Retinal pigment epithelial cell (primary cell): ENCODE measurements around the gene SKA1.

Source experiments
- DNase-seq: peaks from one replicate; pipeline ENCODE4 v3.0.0-alpha.2; 2010; ENCODE audit warnings: low read depth
- H3K4me3 ChIP-seq: 2 replicates; pipeline ENCODE4 v1.5.1; 2011; ENCODE audit warnings: mild to moderate bottlenecking, low read length, control low read depth, moderate library complexity
- TF ChIP-seq, protein P1 (sequence below): conservative IDR thresholded peaks from 2 replicates; pipeline ENCODE4 v1.5.1; 2011; ENCODE audit warnings: low read depth, low read length, control low read depth, inconsistent platforms

SKA1 gene

DNA sequence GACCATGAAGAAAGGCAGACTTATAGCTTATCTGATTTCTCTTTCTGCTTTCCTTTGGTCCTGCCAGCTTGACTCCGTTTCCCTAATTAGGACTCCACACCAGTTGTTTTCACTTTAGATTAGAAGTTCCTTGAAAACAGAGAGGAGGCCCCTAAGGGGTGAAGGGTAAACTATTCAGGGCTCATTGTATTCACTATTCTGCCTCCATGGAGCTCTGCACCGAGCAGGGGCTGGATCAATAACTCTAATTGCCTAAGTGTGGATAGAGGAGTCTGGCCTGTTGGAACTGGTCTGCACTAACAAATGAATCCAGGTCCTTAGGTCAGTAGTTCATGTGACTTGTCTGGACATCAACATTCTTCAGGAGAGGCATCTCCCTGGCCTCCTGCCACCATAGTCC lies 36.1 kb upstream of the SKA1 start:
- TF ChIP-seq, protein P1, sequence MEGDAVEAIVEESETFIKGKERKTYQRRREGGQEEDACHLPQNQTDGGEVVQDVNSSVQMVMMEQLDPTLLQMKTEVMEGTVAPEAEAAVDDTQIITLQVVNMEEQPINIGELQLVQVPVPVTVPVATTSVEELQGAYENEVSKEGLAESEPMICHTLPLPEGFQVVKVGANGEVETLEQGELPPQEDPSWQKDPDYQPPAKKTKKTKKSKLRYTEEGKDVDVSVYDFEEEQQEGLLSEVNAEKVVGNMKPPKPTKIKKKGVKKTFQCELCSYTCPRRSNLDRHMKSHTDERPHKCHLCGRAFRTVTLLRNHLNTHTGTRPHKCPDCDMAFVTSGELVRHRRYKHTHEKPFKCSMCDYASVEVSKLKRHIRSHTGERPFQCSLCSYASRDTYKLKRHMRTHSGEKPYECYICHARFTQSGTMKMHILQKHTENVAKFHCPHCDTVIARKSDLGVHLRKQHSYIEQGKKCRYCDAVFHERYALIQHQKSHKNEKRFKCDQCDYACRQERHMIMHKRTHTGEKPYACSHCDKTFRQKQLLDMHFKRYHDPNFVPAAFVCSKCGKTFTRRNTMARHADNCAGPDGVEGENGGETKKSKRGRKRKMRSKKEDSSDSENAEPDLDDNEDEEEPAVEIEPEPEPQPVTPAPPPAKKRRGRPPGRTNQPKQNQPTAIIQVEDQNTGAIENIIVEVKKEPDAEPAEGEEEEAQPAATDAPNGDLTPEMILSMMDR = no peak
- no peak overlapping the region for H3K4me3 ChIP-seq
- DNase-seq = no peak

DNA sequence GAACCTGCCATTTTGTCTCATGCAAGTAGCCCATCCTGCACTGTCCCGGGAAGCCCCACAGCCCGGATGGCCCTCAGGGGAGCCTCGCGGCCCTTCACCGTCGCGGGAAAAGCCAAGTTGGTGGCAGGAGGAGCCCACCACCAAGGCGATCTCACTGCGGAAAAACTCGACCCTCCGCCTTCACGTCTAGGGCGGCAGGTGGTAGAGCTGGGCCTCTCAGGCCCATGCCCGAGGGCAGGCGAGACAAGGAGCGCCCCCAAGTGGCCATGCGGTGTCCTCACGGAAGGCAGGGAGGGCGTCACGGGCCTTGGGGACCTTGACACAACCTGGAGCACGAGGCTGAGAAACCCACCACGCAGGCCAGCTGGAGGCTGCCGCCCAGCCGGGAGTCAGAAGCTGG lies 34.8 kb upstream of the SKA1 start:
- no peak overlapping the region for H3K4me3 ChIP-seq
- TF ChIP-seq, protein P1 = no peak
- DNase-seq = no peak

DNA sequence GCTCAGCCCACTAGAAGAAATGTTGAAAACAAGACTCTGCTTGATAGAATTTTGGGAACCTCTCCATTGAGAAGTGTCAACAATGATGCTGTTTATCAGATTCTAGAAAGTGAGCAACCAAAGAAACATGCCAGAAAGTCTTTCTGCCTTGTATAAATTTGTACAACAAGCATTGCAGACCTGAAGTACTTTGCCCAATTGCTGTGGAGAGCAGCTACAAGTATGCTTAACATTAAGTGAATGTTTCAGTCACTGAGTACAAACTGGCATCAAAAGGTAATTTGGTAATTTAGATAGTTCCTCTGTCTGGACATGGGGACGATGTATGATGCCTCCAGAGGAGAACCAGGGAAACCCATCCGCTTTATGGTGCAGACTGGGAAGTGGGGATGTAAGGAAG lies 33.4 kb upstream of the SKA1 start:
- TF ChIP-seq, protein P1 = no peak
- no peak for DNase-seq
- no peak overlapping the region for H3K4me3 ChIP-seq

DNA sequence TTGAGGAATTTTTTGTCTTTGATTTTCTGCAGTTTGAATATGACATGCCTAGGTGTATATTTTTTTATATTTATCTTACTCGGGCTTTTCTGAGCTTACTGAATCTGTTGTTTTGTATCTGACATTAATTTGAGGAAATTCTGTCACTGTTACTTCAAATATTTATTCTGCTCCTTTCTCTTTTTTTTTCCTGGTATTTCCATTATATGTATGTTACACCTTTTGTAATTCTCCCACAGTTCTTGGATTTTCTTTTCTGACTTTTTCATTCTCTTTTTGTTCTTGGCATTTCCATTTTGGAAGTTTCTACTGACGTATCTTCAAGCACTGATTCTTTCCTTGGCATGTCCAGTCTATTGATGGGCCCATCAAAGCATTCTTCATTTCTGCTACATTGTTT lies 24.1 kb upstream of the SKA1 start:
- H3K4me3 ChIP-seq = no peak overlapping the region
- TF ChIP-seq, protein P1 = no peak
- DNase-seq = no peak

DNA sequence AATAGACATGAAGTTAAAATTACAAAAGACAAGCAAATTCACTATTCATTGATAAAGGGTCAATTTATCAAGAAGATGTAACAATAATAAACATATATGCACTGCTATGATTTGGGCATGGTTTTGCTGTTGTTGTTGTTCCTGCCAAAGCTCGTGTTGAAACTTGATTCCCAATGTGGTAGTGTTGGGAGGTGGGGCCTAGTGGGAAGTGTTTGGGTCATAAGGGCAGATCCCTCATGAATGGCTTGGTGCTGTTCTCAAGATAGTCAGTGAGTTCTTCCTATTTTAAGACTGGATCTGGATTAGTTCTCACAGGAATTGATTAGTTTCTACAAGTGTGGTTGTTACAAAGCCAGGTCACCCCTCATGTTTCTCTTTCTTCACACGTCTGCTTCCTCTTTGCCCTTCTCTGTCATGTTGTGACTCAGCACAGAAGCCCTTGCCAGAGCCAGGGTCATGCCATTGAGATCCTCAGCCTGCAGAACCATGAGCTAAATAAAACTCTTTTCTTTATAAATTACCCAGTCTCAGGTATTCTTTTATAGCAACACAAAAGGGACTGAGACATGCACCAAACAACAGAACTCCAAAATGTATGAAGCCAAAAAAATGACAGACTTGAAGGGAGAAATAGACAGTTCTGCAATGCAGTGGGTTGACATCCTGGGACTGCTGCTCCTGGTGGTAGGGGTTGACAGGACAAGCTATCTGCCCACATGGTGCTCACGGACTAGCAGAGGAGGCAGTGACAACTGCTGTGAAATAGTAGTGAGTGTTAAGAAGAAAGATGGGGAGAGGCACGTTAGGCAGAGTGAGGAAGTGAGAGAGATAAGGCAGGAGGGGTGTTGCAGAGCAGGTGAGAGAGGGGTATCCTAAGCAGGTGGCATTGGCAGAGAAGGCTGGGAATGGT lies 18.6 kb upstream of the SKA1 start:
- no peak for DNase-seq
- TF ChIP-seq, protein P1 = no peak
- no peak overlapping the region for H3K4me3 ChIP-seq

DNA sequence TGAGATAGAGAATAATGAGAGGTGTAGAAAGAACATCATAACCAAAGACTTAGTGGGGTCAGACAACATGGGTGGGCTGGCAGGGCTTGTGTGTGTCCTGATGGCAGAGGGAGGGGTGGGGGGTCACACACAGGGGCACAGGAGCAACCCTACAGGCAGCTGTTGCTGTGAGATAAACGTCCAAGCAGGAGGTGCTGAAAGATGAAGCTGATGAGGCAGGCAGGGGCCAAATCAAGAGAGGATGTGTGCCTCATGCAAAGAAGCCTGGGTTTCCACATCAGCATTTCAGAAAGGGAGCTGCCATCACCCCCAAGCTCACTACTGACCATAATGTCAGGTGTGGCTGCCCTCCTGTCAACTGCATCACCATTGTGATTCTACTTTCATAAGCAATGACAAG lies 16.0 kb upstream of the SKA1 start:
- TF ChIP-seq, protein P1 = no peak
- H3K4me3 ChIP-seq = no peak overlapping the region
- DNase-seq = no peak

DNA sequence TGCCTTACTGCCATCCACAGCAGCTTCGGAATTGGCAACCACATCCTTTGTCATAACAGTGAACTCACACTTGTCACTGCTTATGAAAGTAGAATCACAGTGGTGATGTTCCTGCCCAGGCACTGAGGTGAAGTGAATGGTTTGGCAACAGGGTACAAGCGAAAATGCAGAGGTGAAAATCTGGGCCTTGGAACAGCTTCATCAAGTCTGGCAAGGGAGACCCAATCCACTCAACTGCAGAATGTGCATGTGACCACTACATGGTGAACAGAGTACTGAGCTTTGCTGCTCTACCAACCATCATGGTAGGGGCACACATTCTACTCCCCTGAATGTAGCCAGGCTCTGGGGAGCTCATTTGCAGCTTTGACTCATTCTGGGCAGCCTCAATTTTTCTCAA lies 15.0 kb upstream of the SKA1 start:
- TF ChIP-seq, protein P1 = no peak
- H3K4me3 ChIP-seq = no peak overlapping the region
- DNase-seq = no peak
